Suprapubic skin (tissue), 4 donors: Measurements from ENCODE around the gene RXFP4. TPM values are rescaled to one million over a fixed set of nuclear protein-coding genes. Genes with fewer than 3 reads are reported as not detected.

Experiments used
- DNase-seq, 2 donors: peaks; one replicate each; pipeline ENCODE4 v3.0.0-alpha.2; 2019; ENCODE audit warnings: low spot score in 2 of 2
- H3K27ac ChIP-seq: fragments of 200-600 bp; sonication (generic); one replicate; pipeline ENCODE4 v1.5.1; 2019
- H3K27me3 ChIP-seq: fragments of 200-600 bp; sonication (generic); one replicate; pipeline ENCODE4 v1.5.1; 2019
- H3K36me3 ChIP-seq: fragments of 200-600 bp; sonication (generic); one replicate; pipeline ENCODE4 v1.5.1; 2019
- H3K4me1 ChIP-seq: fragments of 200-600 bp; sonication (generic); one replicate; pipeline ENCODE4 v1.5.1; 2019
- H3K4me3 ChIP-seq: fragments of 200-600 bp; sonication (generic); one replicate; pipeline ENCODE4 v1.5.1; 2019; ENCODE audit warnings: mild to moderate bottlenecking
- H3K9me3 ChIP-seq: fragments of 200-600 bp; sonication (generic); one replicate; pipeline ENCODE4 v1.5.1; 2019
- CTCF ChIP-seq, 2 donors: fragments of 200-600 bp in 1 of 2; fragments of 450-650 bp in 1 of 2; sonication (generic) in 1 of 2; IDR thresholded peaks; one replicate each; pipeline ENCODE4 v1.5.1; 2016 to 2019; ENCODE audit warnings: antibody characterized with exemption in 2 of 2, mild to moderate bottlenecking in 1 of 2, moderate library complexity in 1 of 2
- EP300 ChIP-seq: sonication (generic); formaldehyde crosslinking; IDR thresholded peaks from one replicate; pipeline ENCODE4 v1.6.1; 2017; ENCODE audit warnings: antibody characterized with exemption
- POLR2A ChIP-seq, 2 donors: fragments of 450-650 bp; IDR thresholded peaks; one replicate each; pipeline ENCODE4 v1.6.1; 2017; ENCODE audit warnings: antibody characterized with exemption in 2 of 2, mild to moderate bottlenecking in 2 of 2, moderate library complexity in 2 of 2
- POLR2AphosphoS5 ChIP-seq, 3 donors: sonication (generic); formaldehyde crosslinking; IDR thresholded peaks; one replicate each; pipeline ENCODE4 v1.6.1; 2017; ENCODE audit warnings: antibody characterized with exemption in 3 of 3
- WGBS: methylation state at CpG from one replicate; pipeline ENCODE4 v1.1.5; 2018; 5-methylcytosine and 5-hydroxymethylcytosine counted together
- total RNA-seq, 4 donors: library from RNA; depleted of rRNA; stranded (reverse); fragments of >200 nt; gene quantifications; one replicate each; pipeline ENCODE4 v1.1.0, GENCODE V29; 2016

RXFP4 gene
- total RNA-seq, 4 donors from 2014 or later: not detected

GRCh38 chr1:155957411-155957915 lies 16.0 kb downstream of the RXFP4 start:
- WGBS: 88% methylated on average over 12 of the region's 12 CpGs

GRCh38 chr1:155960081-155960745 lies 18.8 kb downstream of the RXFP4 start:
- TF ChIP-seq POLR2AphosphoS5 (IDR thresholded peaks at IDR 0.05): no peak
- H3K27ac ChIP-seq: peak overlapping the region; percentile 31
- H3K4me1 ChIP-seq: peaks cover 20% of the 10 kb centered on the region
- peaks cover 98% of the 10 kb centered on the region for H3K36me3 ChIP-seq
- H3K27me3 ChIP-seq: no peaks in the 10 kb centered on the region
- WGBS: 87% methylated on average over 3 of the region's 3 CpGs
- no peak for DNase-seq
- no peak overlapping the region for H3K4me3 ChIP-seq
- no peaks in the 10 kb centered on the region for H3K9me3 ChIP-seq

More at GRCh38 chr1:155957411-155957915, 16.0 kb downstream of the RXFP4 start:
- no peaks in the 10 kb centered on the region for H3K27me3 ChIP-seq
- no peak overlapping the region for H3K27ac ChIP-seq
- H3K36me3 ChIP-seq: peaks cover 95% of the 10 kb centered on the region
- no peak for TF ChIP-seq EP300
- TF ChIP-seq POLR2A (IDR thresholded peaks at IDR 0.05): no peak
- no peak for TF ChIP-seq POLR2AphosphoS5 (IDR thresholded peaks at IDR 0.05)
- no peak for TF ChIP-seq CTCF (IDR thresholded peaks at IDR 0.05)
- peaks cover 9% of the 10 kb centered on the region for H3K4me1 ChIP-seq
- H3K9me3 ChIP-seq: no peaks in the 10 kb centered on the region
- H3K4me3 ChIP-seq: no peak overlapping the region
- DNase-seq: no peak

GRCh38 chr1:155961937-155962336 lies 20.5 kb downstream of the RXFP4 start:
- DNase-seq: no peak
- Histone ChIP-seq H3K27ac (peak overlapping the region; percentile 53), H3K9me3 (no peaks in the 10 kb centered on the region), H3K4me3 (no peak overlapping the region), H3K4me1 (peaks cover 20% of the 10 kb centered on the region), H3K36me3 (peaks cover 99% of the 10 kb centered on the region), H3K27me3 (no peaks in the 10 kb centered on the region)
- TF ChIP-seq EP300 (no peak), CTCF (IDR thresholded peaks at IDR 0.05) (no peak), POLR2AphosphoS5 (IDR thresholded peaks at IDR 0.05) (peak in 1 of 3 donors; percentile 32), POLR2A (IDR thresholded peaks at IDR 0.05) (no peak)
- 54% methylated on average over 9 of the region's 14 CpGs for WGBS

- H3K36me3 ChIP-seq: peaks cover 97% of the 10 kb centered on the region
- TF ChIP-seq POLR2A (IDR thresholded peaks at IDR 0.05) (no peak), POLR2AphosphoS5 (IDR thresholded peaks at IDR 0.05) (no peak), EP300 (no peak), CTCF (IDR thresholded peaks at IDR 0.05) (no peak)
- no peak overlapping the region for H3K4me3 ChIP-seq
- DNase-seq: no peak
- no peaks in the 10 kb centered on the region for H3K27me3 ChIP-seq
- H3K4me1 ChIP-seq: peaks cover 26% of the 10 kb centered on the region
- WGBS: 77% methylated on average over 18 of the region's 18 CpGs
- H3K27ac ChIP-seq: no peak overlapping the region
- no peaks in the 10 kb centered on the region for H3K9me3 ChIP-seq
Measured at GRCh38 chr1:155962599-155963211, 21.3 kb downstream of the RXFP4 start.

GRCh38 chr1:155964193-155964592 lies 22.8 kb downstream of the RXFP4 start:
- Histone ChIP-seq H3K27me3 (no peaks in the 10 kb centered on the region), H3K4me3 (no peak overlapping the region), H3K27ac (no peak overlapping the region), H3K36me3 (peaks cover 95% of the 10 kb centered on the region), H3K9me3 (no peaks in the 10 kb centered on the region), H3K4me1 (peaks cover 40% of the 10 kb centered on the region)
- DNase-seq: no peak
- TF ChIP-seq EP300: no peak
- no peak for TF ChIP-seq CTCF (IDR thresholded peaks at IDR 0.05)
- TF ChIP-seq POLR2AphosphoS5 (IDR thresholded peaks at IDR 0.05): no peak
- no peak for TF ChIP-seq POLR2A (IDR thresholded peaks at IDR 0.05)
- WGBS: 86% methylated on average over 7 of the region's 7 CpGs
